ENCODE data around the gene TRABD2B.

The TRABD2B gene

DNA sequence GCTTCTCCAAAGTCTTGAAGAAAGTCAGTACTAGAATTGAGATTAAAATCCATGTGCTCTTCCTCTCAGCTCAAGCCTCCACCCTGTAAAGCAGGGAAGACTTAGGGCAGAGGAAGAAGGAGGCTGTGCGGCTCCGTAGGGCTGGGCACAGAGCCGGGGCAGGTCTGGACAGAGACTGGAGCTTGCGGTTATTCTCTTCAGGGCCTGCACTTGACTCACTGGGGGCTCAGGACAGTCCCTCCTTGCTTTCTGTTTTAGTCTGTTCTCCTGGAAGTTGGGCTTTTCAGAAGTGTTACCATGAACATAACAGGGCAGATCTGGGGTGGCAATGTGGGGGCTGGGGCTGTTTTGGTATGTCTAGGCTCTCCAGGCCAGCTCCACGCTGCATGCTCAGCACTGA is 21.6 kb upstream of the TRABD2B start:
- Histone ChIP-seq H3K9ac (ENCODE audit: low read depth, low read length) (no peak overlapping the region), H3K79me2 (ENCODE audit: insufficient read depth, low read length) (no peaks in the 10 kb centered on the region), H3K36me3 (ENCODE audit: insufficient read depth, low read length) (no peaks in the 10 kb centered on the region), H3K9me3 (ENCODE audit: insufficient read depth, low read length, severe bottlenecking) (no peaks in the 10 kb centered on the region), H3K4me2 (ENCODE audit: insufficient read depth, low read length) (no peak overlapping the region), H4K20me1 (ENCODE audit: insufficient read depth, low read length) (no peaks in the 10 kb centered on the region), H2AFZ (ENCODE audit: low read depth, low read length) (no peak overlapping the region), H3K4me1 (ENCODE audit: insufficient read depth, low read length) (no peaks in the 10 kb centered on the region), H3K27ac (ENCODE audit: low read length) (no peak overlapping the region), H3K4me3 (ENCODE audit: low read depth in 1 of 2, low read length in 2 of 2) (no peak overlapping the region), H3K27me3 (ENCODE audit: insufficient read depth, low read length, poor library complexity) (peaks cover 11% of the 10 kb centered on the region)
- DNase-seq (no peak), ATAC-seq (ENCODE audit: insufficient read depth, low read depth) (no peak)
- TF ChIP-seq CTCF (IDR thresholded peaks at IDR 0.05; ENCODE audit: borderline replicate concordance, extremely low read depth, low read length, poor library complexity, severe bottlenecking) = no peak
- no peak for TF ChIP-seq EZH2 (IDR thresholded peaks at IDR 0.05; ENCODE audit: borderline replicate concordance, low read depth, low read length, severe bottlenecking)

DNA sequence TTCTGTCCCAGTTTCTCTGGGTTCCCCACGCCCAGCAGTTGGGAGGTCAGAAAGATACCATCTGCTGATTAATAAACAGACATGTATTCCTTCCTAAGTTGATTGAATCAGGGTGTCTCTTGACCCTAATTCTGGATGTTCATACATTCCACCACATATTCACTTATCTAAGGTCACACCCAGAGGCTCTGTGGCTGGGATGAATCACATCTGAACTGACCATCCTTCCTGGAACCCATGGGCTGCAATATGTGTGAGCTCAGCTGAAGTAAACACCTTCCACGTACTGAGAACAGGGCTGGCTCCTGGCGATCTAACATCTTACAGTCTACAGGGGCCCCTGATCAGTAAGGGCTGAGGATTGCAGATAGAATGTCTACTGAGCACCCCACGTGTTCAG is 20.5 kb upstream of the TRABD2B start:
- TF ChIP-seq CTCF (IDR thresholded peaks at IDR 0.05; ENCODE audit: borderline replicate concordance, extremely low read depth, low read length, poor library complexity, severe bottlenecking) = no peak
- TF ChIP-seq EZH2 (IDR thresholded peaks at IDR 0.05; ENCODE audit: borderline replicate concordance, low read depth, low read length, severe bottlenecking) = no peak
- H2AFZ ChIP-seq (ENCODE audit: low read depth, low read length) = no peak overlapping the region
- H3K36me3 ChIP-seq (ENCODE audit: insufficient read depth, low read length) = no peaks in the 10 kb centered on the region

GRCh38 chr1:48016515-48016914 is 19.3 kb upstream of the TRABD2B start:
- no peak for TF ChIP-seq EZH2 (IDR thresholded peaks at IDR 0.05; ENCODE audit: borderline replicate concordance, low read depth, low read length, severe bottlenecking)
- no peak for TF ChIP-seq CTCF (IDR thresholded peaks at IDR 0.05; ENCODE audit: borderline replicate concordance, extremely low read depth, low read length, poor library complexity, severe bottlenecking)
- Histone ChIP-seq H3K9me3 (ENCODE audit: insufficient read depth, low read length, severe bottlenecking) (no peaks in the 10 kb centered on the region), H2AFZ (ENCODE audit: low read depth, low read length) (no peak overlapping the region), H3K9ac (ENCODE audit: low read depth, low read length) (no peak overlapping the region), H3K4me1 (ENCODE audit: insufficient read depth, low read length) (no peaks in the 10 kb centered on the region), H3K36me3 (ENCODE audit: insufficient read depth, low read length) (no peaks in the 10 kb centered on the region), H3K4me2 (ENCODE audit: insufficient read depth, low read length) (no peak overlapping the region), H3K27ac (ENCODE audit: low read length) (no peak overlapping the region), H4K20me1 (ENCODE audit: insufficient read depth, low read length) (no peaks in the 10 kb centered on the region), H3K27me3 (ENCODE audit: insufficient read depth, low read length, poor library complexity) (peaks cover 11% of the 10 kb centered on the region), H3K79me2 (ENCODE audit: insufficient read depth, low read length) (no peaks in the 10 kb centered on the region), H3K4me3 (ENCODE audit: low read depth in 1 of 2, low read length in 2 of 2) (no peak overlapping the region)
- no peak for ATAC-seq (ENCODE audit: insufficient read depth, low read depth)
- DNase-seq = no peak

More for the DNA sequence above, 20.5 kb upstream of the TRABD2B start:
- Histone ChIP-seq H3K4me2 (ENCODE audit: insufficient read depth, low read length) (no peak overlapping the region), H3K9ac (ENCODE audit: low read depth, low read length) (no peak overlapping the region), H3K4me3 (ENCODE audit: low read depth in 1 of 2, low read length in 2 of 2) (no peak overlapping the region), H4K20me1 (ENCODE audit: insufficient read depth, low read length) (no peaks in the 10 kb centered on the region), H3K27me3 (ENCODE audit: insufficient read depth, low read length, poor library complexity) (peaks cover 11% of the 10 kb centered on the region), H3K79me2 (ENCODE audit: insufficient read depth, low read length) (no peaks in the 10 kb centered on the region), H3K27ac (ENCODE audit: low read length) (no peak overlapping the region), H3K9me3 (ENCODE audit: insufficient read depth, low read length, severe bottlenecking) (no peaks in the 10 kb centered on the region), H3K4me1 (ENCODE audit: insufficient read depth, low read length) (no peaks in the 10 kb centered on the region)
- ATAC-seq (ENCODE audit: insufficient read depth, low read depth) = no peak
- DNase-seq = no peak

DNA sequence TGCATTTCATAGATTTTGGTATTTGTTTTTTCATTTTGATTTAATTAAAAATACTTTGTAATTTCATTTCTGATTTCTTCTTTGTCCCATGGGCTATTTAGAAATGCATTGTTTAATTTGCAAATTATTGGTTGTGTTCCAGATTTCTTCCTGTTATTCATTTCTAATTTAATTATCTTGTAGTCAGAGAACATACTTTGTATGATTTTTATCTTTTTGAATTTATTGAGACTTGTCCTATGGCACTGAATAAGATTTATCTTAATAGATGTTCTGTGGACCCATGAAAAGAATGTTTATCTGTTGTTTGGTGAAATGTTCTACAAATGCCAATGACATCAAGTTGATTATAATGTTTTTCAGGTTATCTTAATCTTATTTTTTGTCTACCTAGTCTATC is 16.1 kb upstream of the TRABD2B start:
- Histone ChIP-seq H3K4me1 (ENCODE audit: insufficient read depth, low read length) (no peaks in the 10 kb centered on the region), H3K9ac (ENCODE audit: low read depth, low read length) (no peak overlapping the region), H3K27ac (ENCODE audit: low read length) (no peak overlapping the region), H3K4me3 (ENCODE audit: low read depth in 1 of 2, low read length in 2 of 2) (no peak overlapping the region), H3K79me2 (ENCODE audit: insufficient read depth, low read length) (no peaks in the 10 kb centered on the region), H3K27me3 (ENCODE audit: insufficient read depth, low read length, poor library complexity) (peaks cover 10% of the 10 kb centered on the region), H3K4me2 (ENCODE audit: insufficient read depth, low read length) (no peak overlapping the region), H3K9me3 (ENCODE audit: insufficient read depth, low read length, severe bottlenecking) (no peaks in the 10 kb centered on the region), H3K36me3 (ENCODE audit: insufficient read depth, low read length) (no peaks in the 10 kb centered on the region), H2AFZ (ENCODE audit: low read depth, low read length) (no peak overlapping the region), H4K20me1 (ENCODE audit: insufficient read depth, low read length) (no peaks in the 10 kb centered on the region)
- DNase-seq (no peak), ATAC-seq (ENCODE audit: insufficient read depth, low read depth) (no peak)
- TF ChIP-seq CTCF (IDR thresholded peaks at IDR 0.05; ENCODE audit: borderline replicate concordance, extremely low read depth, low read length, poor library complexity, severe bottlenecking) = no peak
- TF ChIP-seq EZH2 (IDR thresholded peaks at IDR 0.05; ENCODE audit: borderline replicate concordance, low read depth, low read length, severe bottlenecking) = no peak

Data from DND-41 (cell line).